Ascending aorta (tissue), 2 donors: ENCODE results near the gene MYH14. TPM values are rescaled to one million over a fixed set of nuclear protein-coding genes. Genes with fewer than 3 reads are reported as not detected.

Experiments
- DNase-seq, 2 donors: peaks; one replicate each; pipeline ENCODE4 v3.0.0-alpha.2; 2019; ENCODE audit warnings: low spot score in 2 of 2
- H3K27ac ChIP-seq, 2 donors: fragments of 200-600 bp; sonication (generic); one replicate each; pipeline ENCODE4 v1.5.1; 2016 to 2017; ENCODE audit warnings: mild to moderate bottlenecking in 1 of 2
- H3K27me3 ChIP-seq: fragments of 200-600 bp; sonication (generic); one replicate; pipeline ENCODE4 v1.5.1; 2017
- H3K36me3 ChIP-seq, 2 donors: fragments of 200-600 bp; sonication (generic); one replicate each; pipeline ENCODE4 v1.5.1; 2016
- H3K4me1 ChIP-seq, 2 donors: fragments of 200-600 bp; sonication (generic); one replicate each; pipeline ENCODE4 v1.5.1; 2016 to 2017; ENCODE audit warnings: mild to moderate bottlenecking in 1 of 2
- H3K4me3 ChIP-seq, 2 donors: fragments of 200-600 bp; sonication (generic); one replicate each; pipeline ENCODE4 v1.5.1; 2016 to 2017; ENCODE audit warnings: mild to moderate bottlenecking in 1 of 2
- H3K9me3 ChIP-seq, 2 donors: fragments of 200-600 bp; sonication (generic); one replicate each; pipeline ENCODE4 v1.5.1; 2016
- CTCF ChIP-seq, 3 experiments: fragments of 200-600 bp in 2 of 3; fragments of 450-650 bp in 1 of 3; sonication (generic) in 2 of 3; IDR thresholded peaks; one replicate each; pipeline ENCODE4 v1.5.1; 2016 to 2019; ENCODE audit warnings: antibody characterized with exemption in 3 of 3, mild to moderate bottlenecking in 1 of 3, moderate library complexity in 1 of 3
- intact Hi-C: fragments of 100-400 bp; cut with DNase I; formaldehyde crosslinking; loops from one replicate; pipeline ENCODE4 v1.15.1; 2023
- total RNA-seq: library from RNA; depleted of rRNA; stranded (reverse); fragments of >200 nt; gene quantifications from one replicate; pipeline ENCODE4 v1.1.0, GENCODE V29; 2016

Gene MYH14
- total RNA-seq, 1 donor from 2014 or later: 8.6 TPM

- H3K36me3 ChIP-seq: no peaks in the 10 kb centered on the region
- peaks cover 3 to 21% of the 10 kb centered on the region in 2 donors for H3K4me1 ChIP-seq
- no peak for TF ChIP-seq CTCF (IDR thresholded peaks at IDR 0.05)
- H3K4me3 ChIP-seq: peak overlapping the region; percentile 42 to 55
- H3K27ac ChIP-seq: peak overlapping the region; percentile 25 to 47
- H3K27me3 ChIP-seq: no peaks in the 10 kb centered on the region
- intact Hi-C loops: no loop called here
- peak in 1 of 2 donors; percentile 81 for DNase-seq
- H3K9me3 ChIP-seq: no peaks in the 10 kb centered on the region
Observed at GRCh38 chr19:50330365-50331078, 127.1 kb downstream of the MYH14 start.

- intact Hi-C loops: no loop called here
- Histone ChIP-seq H3K9me3 (no peaks in the 10 kb centered on the region), H3K27me3 (no peaks in the 10 kb centered on the region), H3K4me1 (peaks cover 0 to 13% of the 10 kb centered on the region in 2 donors), H3K4me3 (peak overlapping the region; percentile 42 to 55), H3K36me3 (no peaks in the 10 kb centered on the region), H3K27ac (peak overlapping the region; percentile 0 to 24)
- TF ChIP-seq CTCF (IDR thresholded peaks at IDR 0.05): no peak
- no peak for DNase-seq
Observed at GRCh38 chr19:50331221-50331993, 128.0 kb downstream of the MYH14 start.

GRCh38 chr19:50331994-50332243 is 128.5 kb downstream of the MYH14 start:
- peak overlapping the region; percentile 0 to 24 for H3K27ac ChIP-seq
- no peaks in the 10 kb centered on the region for H3K36me3 ChIP-seq
- TF ChIP-seq CTCF (IDR thresholded peaks at IDR 0.05): no peak
- intact Hi-C loops: no loop called here
- no peaks in the 10 kb centered on the region for H3K9me3 ChIP-seq
- H3K4me1 ChIP-seq: peaks cover 0 to 13% of the 10 kb centered on the region in 2 donors
- no peaks in the 10 kb centered on the region for H3K27me3 ChIP-seq
- H3K4me3 ChIP-seq: no peak overlapping the region
- DNase-seq: no peak

- no peak for TF ChIP-seq CTCF (IDR thresholded peaks at IDR 0.05)
- Histone ChIP-seq H3K27me3 (no peaks in the 10 kb centered on the region), H3K9me3 (no peaks in the 10 kb centered on the region), H3K4me3 (peak overlapping the region; percentile 24 to 53), H3K4me1 (peaks cover 0 to 13% of the 10 kb centered on the region in 2 donors), H3K36me3 (no peaks in the 10 kb centered on the region), H3K27ac (peak overlapping the region; percentile 24 to 31)
- intact Hi-C loops: no loop called here
- no peak for DNase-seq
Observed at GRCh38 chr19:50332244-50333038, 129.0 kb downstream of the MYH14 start.

- Histone ChIP-seq H3K4me3 (peak overlapping the region; percentile 24 to 53), H3K27me3 (no peaks in the 10 kb centered on the region), H3K36me3 (no peaks in the 10 kb centered on the region), H3K27ac (peak overlapping the region; percentile 24 to 31), H3K9me3 (no peaks in the 10 kb centered on the region), H3K4me1 (peaks cover 0 to 13% of the 10 kb centered on the region in 2 donors)
- no peak for TF ChIP-seq CTCF (IDR thresholded peaks at IDR 0.05)
- DNase-seq: peak; percentile 74 to 92
- intact Hi-C loops: no loop called here
Observed at GRCh38 chr19:50333235-50333736, 129.9 kb downstream of the MYH14 start.
